DOHH2 (cell line): Measurements from ENCODE around the gene TMEM39A.

ENCODE experiments used
- H3F3A ChIP-seq: fragments of 200-600 bp; sonication (generic), shearing (Covaris generic); 2 replicates; pipeline ENCODE4 v1.6.0; 2016; ENCODE audit warnings: antibody characterized with exemption, mild to moderate bottlenecking; ENCODE audit not compliant: control insufficient read depth, insufficient read depth
- H3K27ac ChIP-seq: fragments of 200-600 bp; sonication (generic); 2 replicates; pipeline ENCODE4 v1.5.1; 2014; ENCODE audit warnings: low read depth, mild to moderate bottlenecking, low read length, moderate library complexity
- H3K27me3 ChIP-seq: fragments of 200-600 bp; sonication (generic); 2 replicates; pipeline ENCODE4 v1.6.1; 2014; ENCODE audit warnings: mild to moderate bottlenecking, low read length, mixed read lengths; ENCODE audit not compliant: control insufficient read depth
- H3K36me3 ChIP-seq: fragments of 200-600 bp; sonication (generic); 2 replicates; pipeline ENCODE4 v1.6.1; 2014; ENCODE audit warnings: mild to moderate bottlenecking, low read length, moderate library complexity, mixed read lengths; ENCODE audit not compliant: control insufficient read depth
- H3K4me1 ChIP-seq: fragments of 200-600 bp; sonication (generic); 2 replicates; pipeline ENCODE4 v1.6.1; 2014; ENCODE audit warnings: mild to moderate bottlenecking, low read length, mixed read lengths; ENCODE audit not compliant: control insufficient read depth
- H3K4me2 ChIP-seq: fragments of 200-600 bp; sonication (generic); 2 replicates; pipeline ENCODE4 v1.6.0; 2014; ENCODE audit warnings: mild to moderate bottlenecking, low read length, moderate library complexity
- H3K4me3 ChIP-seq: fragments of 200-600 bp; sonication (generic); 2 replicates; pipeline ENCODE4 v1.5.1; 2014; ENCODE audit warnings: mild to moderate bottlenecking, low read length, mixed read lengths
- H3K79me2 ChIP-seq: fragments of 200-600 bp; sonication (generic); 2 replicates; pipeline ENCODE4 v1.6.1; 2014; ENCODE audit warnings: mild to moderate bottlenecking, low read length, mixed read lengths; ENCODE audit not compliant: control insufficient read depth
- H3K9me2 ChIP-seq: fragments of 200-600 bp; sonication (generic); replicated peaks from 2 replicates; pipeline ENCODE4 v1.6.1; 2014; ENCODE audit warnings: mild to moderate bottlenecking, low read length, mixed read lengths; ENCODE audit not compliant: control insufficient read depth
- H3K9me3 ChIP-seq: fragments of 200-600 bp; sonication (generic); 2 replicates; pipeline ENCODE4 v1.6.1; 2014; ENCODE audit warnings: antibody characterized with exemption, low read length, mixed read lengths; ENCODE audit not compliant: control insufficient read depth, insufficient read depth
- H4K20me1 ChIP-seq: fragments of 200-600 bp; sonication (generic); 2 replicates; pipeline ENCODE4 v1.6.0; 2014; ENCODE audit warnings: low read depth, mild to moderate bottlenecking, antibody characterized with exemption, low read length, moderate library complexity; ENCODE audit not compliant: control insufficient read depth, insufficient read depth
- EZH2phosphoT487 ChIP-seq: fragments of 200-600 bp; sonication (generic); IDR thresholded peaks from 2 replicates; pipeline ENCODE4 v1.6.1; 2017; ENCODE audit warnings: borderline replicate concordance, mild to moderate bottlenecking, antibody characterized with exemption, low read length, moderate library complexity, mixed read lengths
- TF ChIP-seq, protein P1 (sequence below): fragments of 200-600 bp; sonication (generic); IDR thresholded peaks from one replicate; pipeline ENCODE4 v1.5.1; 2014; ENCODE audit warnings: antibody characterized with exemption, mild to moderate bottlenecking, low read depth, low read length; ENCODE audit not compliant: poor library complexity, severe bottlenecking

Gene TMEM39A

DNA sequence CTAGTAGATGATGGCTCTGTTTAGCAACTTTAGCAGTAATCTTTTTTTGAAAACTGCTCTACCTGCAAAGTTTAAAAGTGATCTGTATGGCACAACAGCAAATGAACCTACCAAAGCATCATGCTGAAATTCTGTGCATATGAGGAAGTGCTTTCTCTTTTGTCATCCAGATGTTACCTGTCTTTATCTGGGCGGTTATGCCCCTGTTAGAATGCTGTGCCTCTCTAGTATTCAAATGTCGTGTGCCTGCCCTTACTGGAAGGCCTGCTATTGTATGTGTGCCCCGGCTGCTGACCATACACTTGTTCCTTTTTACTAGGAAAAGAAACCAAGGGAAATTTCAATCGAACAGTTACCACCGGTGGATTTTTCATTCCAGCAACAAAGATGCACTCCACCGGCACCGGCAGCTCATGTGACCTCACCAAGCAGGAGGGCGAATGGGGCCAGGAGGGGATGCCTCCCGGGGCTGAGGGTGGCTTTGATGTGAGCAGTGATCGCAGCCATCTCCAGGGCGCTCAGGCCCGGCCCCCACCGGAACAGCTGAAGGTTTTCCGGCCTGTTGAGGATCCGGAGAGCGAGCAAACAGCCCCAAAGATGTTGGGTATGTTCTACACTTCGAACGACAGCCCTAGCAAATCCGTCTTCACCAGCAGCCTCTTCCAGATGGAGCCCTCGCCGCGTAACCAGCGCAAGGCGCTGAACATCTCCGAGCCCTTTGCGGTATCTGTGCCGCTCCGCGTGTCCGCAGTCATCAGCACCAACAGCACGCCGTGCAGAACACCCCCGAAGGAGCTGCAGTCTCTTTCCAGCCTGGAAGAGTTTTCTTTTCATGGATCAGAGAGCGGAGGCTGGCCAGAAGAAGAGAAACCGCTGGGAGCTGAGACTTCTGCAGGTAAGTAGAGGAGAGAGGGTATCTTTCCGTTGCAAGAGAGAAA is 61.6 kb downstream of the TMEM39A start:
- Histone ChIP-seq H3F3A (no peaks in the 10 kb centered on the region), H3K4me3 (no peak overlapping the region), H3K79me2 (no peaks in the 10 kb centered on the region), H4K20me1 (no peaks in the 10 kb centered on the region), H3K27me3 (no peaks in the 10 kb centered on the region; the same call in 1 of the 2 replicates), H3K4me2 (no peak overlapping the region), H3K36me3 (no peaks in the 10 kb centered on the region), H3K9me2 (no peaks in the 10 kb centered on the region), H3K9me3 (no peaks in the 10 kb centered on the region), H3K27ac (no peak overlapping the region), H3K4me1 (peaks cover 7% of the 10 kb centered on the region)
- TF ChIP-seq, protein P1, sequence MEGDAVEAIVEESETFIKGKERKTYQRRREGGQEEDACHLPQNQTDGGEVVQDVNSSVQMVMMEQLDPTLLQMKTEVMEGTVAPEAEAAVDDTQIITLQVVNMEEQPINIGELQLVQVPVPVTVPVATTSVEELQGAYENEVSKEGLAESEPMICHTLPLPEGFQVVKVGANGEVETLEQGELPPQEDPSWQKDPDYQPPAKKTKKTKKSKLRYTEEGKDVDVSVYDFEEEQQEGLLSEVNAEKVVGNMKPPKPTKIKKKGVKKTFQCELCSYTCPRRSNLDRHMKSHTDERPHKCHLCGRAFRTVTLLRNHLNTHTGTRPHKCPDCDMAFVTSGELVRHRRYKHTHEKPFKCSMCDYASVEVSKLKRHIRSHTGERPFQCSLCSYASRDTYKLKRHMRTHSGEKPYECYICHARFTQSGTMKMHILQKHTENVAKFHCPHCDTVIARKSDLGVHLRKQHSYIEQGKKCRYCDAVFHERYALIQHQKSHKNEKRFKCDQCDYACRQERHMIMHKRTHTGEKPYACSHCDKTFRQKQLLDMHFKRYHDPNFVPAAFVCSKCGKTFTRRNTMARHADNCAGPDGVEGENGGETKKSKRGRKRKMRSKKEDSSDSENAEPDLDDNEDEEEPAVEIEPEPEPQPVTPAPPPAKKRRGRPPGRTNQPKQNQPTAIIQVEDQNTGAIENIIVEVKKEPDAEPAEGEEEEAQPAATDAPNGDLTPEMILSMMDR = no peak
- no peak for TF ChIP-seq EZH2phosphoT487

DNA sequence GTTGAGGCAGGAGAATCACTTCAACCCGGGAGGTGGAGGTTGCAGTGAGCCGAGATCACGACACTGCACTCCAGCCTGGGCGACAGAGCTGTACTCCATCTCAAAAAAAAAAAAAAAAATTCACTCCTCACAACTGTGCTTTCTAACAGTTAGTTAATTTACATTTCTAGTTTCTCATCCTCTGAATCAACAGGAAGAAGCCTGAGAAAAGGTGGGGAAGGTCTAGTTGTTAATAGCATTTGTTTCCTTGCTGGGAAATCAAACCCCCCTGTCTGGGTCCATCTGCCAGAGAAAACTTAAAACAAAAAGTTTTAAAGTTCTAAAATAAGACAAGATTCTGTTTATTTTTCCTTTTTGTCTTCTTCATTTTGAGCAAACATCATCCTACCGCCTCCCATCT is 62.3 kb downstream of the TMEM39A start:
- Histone ChIP-seq H3K36me3 (no peaks in the 10 kb centered on the region), H3K27ac (no peak overlapping the region), H4K20me1 (no peaks in the 10 kb centered on the region), H3F3A (no peaks in the 10 kb centered on the region), H3K79me2 (no peaks in the 10 kb centered on the region), H3K9me3 (no peaks in the 10 kb centered on the region), H3K4me2 (no peak overlapping the region), H3K27me3 (no peaks in the 10 kb centered on the region; the same call in 1 of the 2 replicates), H3K4me3 (no peak overlapping the region), H3K9me2 (no peaks in the 10 kb centered on the region), H3K4me1 (peaks cover 11% of the 10 kb centered on the region)
- TF ChIP-seq, protein P1 = no peak
- no peak for TF ChIP-seq EZH2phosphoT487

GRCh38 chr3:119400466-119400865 is 62.9 kb downstream of the TMEM39A start:
- Histone ChIP-seq H4K20me1 (no peaks in the 10 kb centered on the region), H3F3A (no peaks in the 10 kb centered on the region), H3K9me3 (no peaks in the 10 kb centered on the region), H3K27ac (no peak overlapping the region), H3K4me2 (no peak overlapping the region), H3K36me3 (no peaks in the 10 kb centered on the region), H3K4me3 (no peak overlapping the region), H3K4me1 (peaks cover 11% of the 10 kb centered on the region), H3K79me2 (no peaks in the 10 kb centered on the region), H3K9me2 (no peaks in the 10 kb centered on the region), H3K27me3 (no peaks in the 10 kb centered on the region; the same call in 1 of the 2 replicates)
- TF ChIP-seq, protein P1 = no peak
- no peak for TF ChIP-seq EZH2phosphoT487
